Activated CD4-positive, alpha-beta T cell treated with anti-CD3 and anti-CD28 coated beads, Interleukin-2, Interleukin-4, amounts not matched to agents 100 ng/mL and 50 ng/mL, durations not matched to agents 16 hours and 8 hours (primary cell): ENCODE measurements around the gene CCNT2.
A peak's percentile ranks its signal among the peaks of the same experiment; 100 is the strongest.
"Not testable (repeated sequence)": the region's sequence is repeated elsewhere in the genome, so short reads cannot be mapped to it uniquely, and the experiment has no call there.

Source experiments
- DNase-seq: peaks from one replicate; pipeline ENCODE4 v3.0.0-alpha.2; 2020; ENCODE audit warnings: low spot score

The CCNT2 gene

GRCh38 chr2:134918526-134919340, at the start of gene CCNT2:
TSS of gene CCNT2 (plus strand) at chr2:134918822. CDS start at chr2:134918855, 33 bp downstream.
- peak; percentile 100 for DNase-seq

- DNase-seq = no peak
Observed at GRCh38 chr2:134869946-134870736, 48.5 kb upstream of the CCNT2 start.

GRCh38 chr2:134873152-134873551, 45.5 kb upstream of the CCNT2 start:
- DNase-seq = no peak

GRCh38 chr2:134875309-134875708, 43.3 kb upstream of the CCNT2 start:
- no peak for DNase-seq

GRCh38 chr2:134882773-134883172, 35.8 kb upstream of the CCNT2 start:
- no peak for DNase-seq

GRCh38 chr2:134883552-134884293, 34.9 kb upstream of the CCNT2 start:
- DNase-seq = no peak

- no peak for DNase-seq
Observed at GRCh38 chr2:134884435-134884834, 34.2 kb upstream of the CCNT2 start.

GRCh38 chr2:134892282-134893035, 26.2 kb upstream of the CCNT2 start:
- no peak for DNase-seq

- no peak for DNase-seq
Observed at GRCh38 chr2:134897932-134898331, 20.7 kb upstream of the CCNT2 start.

GRCh38 chr2:134899204-134899603, 19.4 kb upstream of the CCNT2 start:
- no peak for DNase-seq

- DNase-seq = no peak
Observed at GRCh38 chr2:134900151-134900550, 18.5 kb upstream of the CCNT2 start.

- not testable (repeated sequence) for DNase-seq
Observed at GRCh38 chr2:134903701-134904100, 14.9 kb upstream of the CCNT2 start.

GRCh38 chr2:134905168-134905567, 13.5 kb upstream of the CCNT2 start:
- DNase-seq = no peak

GRCh38 chr2:134906726-134907125, 11.9 kb upstream of the CCNT2 start:
- no peak for DNase-seq

- DNase-seq = not testable (repeated sequence)
Observed at GRCh38 chr2:134907441-134908116, 11.0 kb upstream of the CCNT2 start.

GRCh38 chr2:134910763-134911399, 7.7 kb upstream of the CCNT2 start:
- DNase-seq = no peak

- no peak for DNase-seq
Observed at GRCh38 chr2:134911400-134911785, 7.2 kb upstream of the CCNT2 start.

- DNase-seq = no peak
Observed at GRCh38 chr2:134912361-134912760, 6.3 kb upstream of the CCNT2 start.

GRCh38 chr2:134917360-134917865, 1.2 kb upstream of the CCNT2 start:
- DNase-seq = no peak

GRCh38 chr2:134917888-134918525, 615 bp upstream of the CCNT2 start:
- DNase-seq = no peak
